ENCODE data around the gene ALKBH5.

The ALKBH5 gene

GRCh38 chr17:18187226-18187625, 3.6 kb downstream of the ALKBH5 start:
- H3K27me3 Mint-ChIP-seq (ENCODE audit: low read depth) = no peaks in the 10 kb centered on the region
- peaks cover 58% of the 10 kb centered on the region for H3K4me1 Mint-ChIP-seq (ENCODE audit: low read depth)
- peak overlapping the region; percentile 37 for H3K27ac Mint-ChIP-seq
- no peaks in the 10 kb centered on the region for H3K9me3 Mint-ChIP-seq
- H3K36me3 Mint-ChIP-seq (ENCODE audit: low read depth) = peaks cover 34% of the 10 kb centered on the region
- peak overlapping the region; percentile 94 for H3K4me3 Mint-ChIP-seq

- Mint-ChIP-seq H3K27ac (peak overlapping the region; percentile 11), H3K27me3 (ENCODE audit: low read depth) (no peaks in the 10 kb centered on the region), H3K36me3 (ENCODE audit: low read depth) (peaks cover 34% of the 10 kb centered on the region), H3K4me3 (peak overlapping the region; percentile 94), H3K9me3 (no peaks in the 10 kb centered on the region), H3K4me1 (ENCODE audit: low read depth) (peaks cover 57% of the 10 kb centered on the region)
Observed at GRCh38 chr17:18187821-18188761, 4.5 kb downstream of the ALKBH5 start.

- peaks cover 43% of the 10 kb centered on the region for H3K36me3 Mint-ChIP-seq (ENCODE audit: low read depth)
- no peak overlapping the region for H3K27ac Mint-ChIP-seq
- H3K27me3 Mint-ChIP-seq (ENCODE audit: low read depth) = no peaks in the 10 kb centered on the region
- peaks cover 56% of the 10 kb centered on the region for H3K4me1 Mint-ChIP-seq (ENCODE audit: low read depth)
- H3K4me3 Mint-ChIP-seq = no peak overlapping the region
- no peaks in the 10 kb centered on the region for H3K9me3 Mint-ChIP-seq
Observed at GRCh38 chr17:18190628-18191235, 7.1 kb downstream of the ALKBH5 start.

- peaks cover 51% of the 10 kb centered on the region for H3K4me1 Mint-ChIP-seq (ENCODE audit: low read depth)
- H3K9me3 Mint-ChIP-seq = no peaks in the 10 kb centered on the region
- H3K4me3 Mint-ChIP-seq = no peak overlapping the region
- no peak overlapping the region for H3K27ac Mint-ChIP-seq
- H3K36me3 Mint-ChIP-seq (ENCODE audit: low read depth) = peaks cover 45% of the 10 kb centered on the region
- no peaks in the 10 kb centered on the region for H3K27me3 Mint-ChIP-seq (ENCODE audit: low read depth)
Observed at GRCh38 chr17:18191236-18191667, 7.6 kb downstream of the ALKBH5 start.

GRCh38 chr17:18191967-18192366, 8.3 kb downstream of the ALKBH5 start:
- no peaks in the 10 kb centered on the region for H3K9me3 Mint-ChIP-seq
- H3K27ac Mint-ChIP-seq = no peak overlapping the region
- H3K4me3 Mint-ChIP-seq = no peak overlapping the region
- H3K4me1 Mint-ChIP-seq (ENCODE audit: low read depth) = peaks cover 44% of the 10 kb centered on the region
- peaks cover 40% of the 10 kb centered on the region for H3K36me3 Mint-ChIP-seq (ENCODE audit: low read depth)
- H3K27me3 Mint-ChIP-seq (ENCODE audit: low read depth) = no peaks in the 10 kb centered on the region

- Mint-ChIP-seq H3K27ac (no peak overlapping the region), H3K9me3 (no peaks in the 10 kb centered on the region), H3K27me3 (ENCODE audit: low read depth) (no peaks in the 10 kb centered on the region), H3K4me3 (no peak overlapping the region), H3K4me1 (ENCODE audit: low read depth) (peaks cover 37% of the 10 kb centered on the region), H3K36me3 (ENCODE audit: low read depth) (peaks cover 36% of the 10 kb centered on the region)
Observed at GRCh38 chr17:18194394-18194793, 10.8 kb downstream of the ALKBH5 start.

- no peaks in the 10 kb centered on the region for H3K27me3 Mint-ChIP-seq (ENCODE audit: low read depth)
- no peak overlapping the region for H3K27ac Mint-ChIP-seq
- H3K9me3 Mint-ChIP-seq = no peaks in the 10 kb centered on the region
- peaks cover 32% of the 10 kb centered on the region for H3K36me3 Mint-ChIP-seq (ENCODE audit: low read depth)
- H3K4me3 Mint-ChIP-seq = no peak overlapping the region
- H3K4me1 Mint-ChIP-seq (ENCODE audit: low read depth) = peaks cover 33% of the 10 kb centered on the region
Observed at GRCh38 chr17:18194804-18195203, 11.2 kb downstream of the ALKBH5 start.

GRCh38 chr17:18195246-18195645, 11.6 kb downstream of the ALKBH5 start:
- peaks cover 33% of the 10 kb centered on the region for H3K4me1 Mint-ChIP-seq (ENCODE audit: low read depth)
- no peaks in the 10 kb centered on the region for H3K9me3 Mint-ChIP-seq
- H3K4me3 Mint-ChIP-seq = no peak overlapping the region
- no peak overlapping the region for H3K27ac Mint-ChIP-seq
- peaks cover 30% of the 10 kb centered on the region for H3K36me3 Mint-ChIP-seq (ENCODE audit: low read depth)
- no peaks in the 10 kb centered on the region for H3K27me3 Mint-ChIP-seq (ENCODE audit: low read depth)

GRCh38 chr17:18197535-18198194, 14.0 kb downstream of the ALKBH5 start:
- Mint-ChIP-seq H3K36me3 (ENCODE audit: low read depth) (peaks cover 29% of the 10 kb centered on the region), H3K27ac (peak overlapping the region; percentile 4), H3K4me3 (no peak overlapping the region), H3K27me3 (ENCODE audit: low read depth) (no peaks in the 10 kb centered on the region), H3K9me3 (no peaks in the 10 kb centered on the region), H3K4me1 (ENCODE audit: low read depth) (peaks cover 23% of the 10 kb centered on the region)

- Mint-ChIP-seq H3K4me1 (ENCODE audit: low read depth) (peaks cover 22% of the 10 kb centered on the region), H3K27ac (peak overlapping the region; percentile 4), H3K4me3 (no peak overlapping the region), H3K36me3 (ENCODE audit: low read depth) (peaks cover 29% of the 10 kb centered on the region), H3K27me3 (ENCODE audit: low read depth) (no peaks in the 10 kb centered on the region), H3K9me3 (no peaks in the 10 kb centered on the region)
Observed at GRCh38 chr17:18198530-18198929, 14.9 kb downstream of the ALKBH5 start.

GRCh38 chr17:18201108-18201507, 17.5 kb downstream of the ALKBH5 start:
- H3K27ac Mint-ChIP-seq = no peak overlapping the region
- peaks cover 17% of the 10 kb centered on the region for H3K4me1 Mint-ChIP-seq (ENCODE audit: low read depth)
- peaks cover 15% of the 10 kb centered on the region for H3K36me3 Mint-ChIP-seq (ENCODE audit: low read depth)
- H3K27me3 Mint-ChIP-seq (ENCODE audit: low read depth) = no peaks in the 10 kb centered on the region
- H3K9me3 Mint-ChIP-seq = no peaks in the 10 kb centered on the region
- H3K4me3 Mint-ChIP-seq = no peak overlapping the region

- no peaks in the 10 kb centered on the region for H3K27me3 Mint-ChIP-seq (ENCODE audit: low read depth)
- no peak overlapping the region for H3K27ac Mint-ChIP-seq
- peaks cover 14% of the 10 kb centered on the region for H3K4me1 Mint-ChIP-seq (ENCODE audit: low read depth)
- peaks cover 16% of the 10 kb centered on the region for H3K36me3 Mint-ChIP-seq (ENCODE audit: low read depth)
- no peaks in the 10 kb centered on the region for H3K9me3 Mint-ChIP-seq
- no peak overlapping the region for H3K4me3 Mint-ChIP-seq
Observed at GRCh38 chr17:18203308-18203707, 19.7 kb downstream of the ALKBH5 start.

- H3K4me1 Mint-ChIP-seq (ENCODE audit: low read depth) = peaks cover 3% of the 10 kb centered on the region
- no peak overlapping the region for H3K4me3 Mint-ChIP-seq
- H3K9me3 Mint-ChIP-seq = no peaks in the 10 kb centered on the region
- H3K27me3 Mint-ChIP-seq (ENCODE audit: low read depth) = no peaks in the 10 kb centered on the region
- no peak overlapping the region for H3K27ac Mint-ChIP-seq
- peaks cover 25% of the 10 kb centered on the region for H3K36me3 Mint-ChIP-seq (ENCODE audit: low read depth)
Observed at GRCh38 chr17:18205861-18206260, 22.2 kb downstream of the ALKBH5 start.

GRCh38 chr17:18206962-18207361, 23.3 kb downstream of the ALKBH5 start:
- H3K4me3 Mint-ChIP-seq = no peak overlapping the region
- H3K27ac Mint-ChIP-seq = no peak overlapping the region
- no peaks in the 10 kb centered on the region for H3K9me3 Mint-ChIP-seq
- no peaks in the 10 kb centered on the region for H3K27me3 Mint-ChIP-seq (ENCODE audit: low read depth)
- H3K4me1 Mint-ChIP-seq (ENCODE audit: low read depth) = no peaks in the 10 kb centered on the region
- peaks cover 24% of the 10 kb centered on the region for H3K36me3 Mint-ChIP-seq (ENCODE audit: low read depth)

All from T-helper 1 cell treated with Interleukin-12 subunit alpha and Interleukin-12 subunit beta and Interleukin-4 antibody, amounts not matched to agents 30 μg/mL and 1 μg/mL, for 36 hours (primary cell).